Globus pallidus (tissue), 1 donor: ENCODE data around the gene SARS2.
"Not testable (repeated sequence)": the region's sequence is repeated elsewhere in the genome, so short reads cannot be mapped to it uniquely, and the experiment has no call there.

Source experiments
- DNase-seq: peaks from one replicate; pipeline ENCODE4 v3.0.0-alpha.2; 2015; ENCODE audit warnings: low spot score

Gene SARS2

GRCh38 chr19:38892841-38893240 lies 37.7 kb downstream of the SARS2 start:
- no peak for DNase-seq

- peak; percentile 89 for DNase-seq
These were observed 38.8 kb downstream of the SARS2 start for GRCh38 chr19:38891771-38892170.

GRCh38 chr19:38890686-38891085 lies 39.9 kb downstream of the SARS2 start:
- no peak for DNase-seq

- no peak for DNase-seq
These were observed 40.8 kb downstream of the SARS2 start for GRCh38 chr19:38889803-38890202.

- DNase-seq = no peak
These were observed 41.7 kb downstream of the SARS2 start for GRCh38 chr19:38888876-38889275.

GRCh38 chr19:38884691-38885090 lies 45.9 kb downstream of the SARS2 start:
- DNase-seq = not testable (repeated sequence)

- DNase-seq = no peak
These were observed 47.3 kb downstream of the SARS2 start for GRCh38 chr19:38883286-38883685.

- no peak for DNase-seq
These were observed 49.5 kb downstream of the SARS2 start for GRCh38 chr19:38880882-38881609.

GRCh38 chr19:38880076-38880881 lies 50.3 kb downstream of the SARS2 start:
- no peak for DNase-seq

GRCh38 chr19:38879400-38879751 lies 51.2 kb downstream of the SARS2 start:
- DNase-seq = no peak

GRCh38 chr19:38878575-38879399 lies 51.8 kb downstream of the SARS2 start:
- DNase-seq = no peak

GRCh38 chr19:38877781-38878574 lies 52.6 kb downstream of the SARS2 start, which contains the start of gene RINL:
TSS of gene RINL (minus strand) at chr19:38878275. CDS start at chr19:38876742, 1,533 bp downstream.
- DNase-seq = no peak

GRCh38 chr19:38875656-38876395 lies 54.7 kb downstream of the SARS2 start:
- no peak for DNase-seq

GRCh38 chr19:38873400-38873799 lies 57.2 kb downstream of the SARS2 start:
- not testable (repeated sequence) for DNase-seq

- DNase-seq = no peak
These were observed 60.0 kb downstream of the SARS2 start for GRCh38 chr19:38870612-38871011.

- DNase-seq = peak; percentile 55
These were observed 60.5 kb downstream of the SARS2 start for GRCh38 chr19:38869836-38870607.

GRCh38 chr19:38869160-38869835 lies 61.3 kb downstream of the SARS2 start:
- DNase-seq = no peak

GRCh38 chr19:38868551-38868950 lies 62.0 kb downstream of the SARS2 start:
- no peak for DNase-seq

- no peak for DNase-seq
These were observed 63.3 kb downstream of the SARS2 start for GRCh38 chr19:38867171-38867780.
